ENCODE data around the gene SLC10A3. TPM values are rescaled to one million over a fixed set of nuclear protein-coding genes. Genes with fewer than 3 reads are reported as not detected.

SLC10A3 gene
- total and polyA plus RNA-seq, 10 of the 15 experiments (the other 5 are each of a cell fraction or from before 2014, with no cell fraction given) = 1.7 to 23.5 (median 11.0) TPM

DNA sequence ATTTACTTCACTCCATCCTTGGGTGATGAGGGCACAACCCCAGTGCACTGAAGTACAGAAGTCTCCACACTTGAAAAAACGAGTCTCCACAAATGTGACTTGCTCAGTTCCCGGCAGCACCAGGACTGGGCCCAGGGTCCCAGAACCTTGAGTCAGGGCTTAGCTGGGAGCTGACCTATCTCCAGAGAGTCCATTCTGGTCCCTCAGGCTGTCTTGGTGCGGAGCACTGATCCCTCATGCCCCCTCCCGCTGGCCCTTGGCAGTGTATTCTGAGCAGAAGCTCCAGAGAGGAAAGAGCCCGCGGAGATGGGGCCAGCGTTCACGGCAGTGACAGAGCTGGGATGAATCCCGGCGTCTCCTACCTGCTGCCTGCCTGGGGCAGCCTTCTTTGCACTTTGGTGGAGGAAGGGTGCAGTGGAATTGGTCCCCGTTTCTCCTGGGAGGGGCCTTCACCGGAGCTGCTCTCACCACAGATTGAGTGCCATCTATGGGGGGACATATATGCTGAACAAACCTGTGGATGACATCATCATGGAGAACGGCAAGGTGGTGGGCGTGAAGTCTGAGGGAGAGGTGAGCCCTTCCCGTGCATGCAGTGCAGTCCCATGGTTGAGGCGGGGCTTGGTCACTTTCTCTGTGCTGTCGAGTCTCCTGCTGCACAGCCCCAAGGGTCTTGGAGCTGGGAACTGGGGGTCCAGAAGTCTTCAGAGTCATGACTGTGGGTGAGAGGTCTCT, 49.6 kb downstream of the SLC10A3 start:
- SMC1A ChIA-PET (ENCODE audit: uncharacterized antibody, unreplicated experiment) = interaction anchor here (0.9 kb wide), 1 partner anchor 36 kb away, joined by 3 read pairs; no protein-coding TSS in a partner anchor
- no peak for TF ChIP-seq CBFB (IDR thresholded peaks at IDR 0.05; ENCODE audit: low read depth)
- TF ChIP-seq, protein P1, sequence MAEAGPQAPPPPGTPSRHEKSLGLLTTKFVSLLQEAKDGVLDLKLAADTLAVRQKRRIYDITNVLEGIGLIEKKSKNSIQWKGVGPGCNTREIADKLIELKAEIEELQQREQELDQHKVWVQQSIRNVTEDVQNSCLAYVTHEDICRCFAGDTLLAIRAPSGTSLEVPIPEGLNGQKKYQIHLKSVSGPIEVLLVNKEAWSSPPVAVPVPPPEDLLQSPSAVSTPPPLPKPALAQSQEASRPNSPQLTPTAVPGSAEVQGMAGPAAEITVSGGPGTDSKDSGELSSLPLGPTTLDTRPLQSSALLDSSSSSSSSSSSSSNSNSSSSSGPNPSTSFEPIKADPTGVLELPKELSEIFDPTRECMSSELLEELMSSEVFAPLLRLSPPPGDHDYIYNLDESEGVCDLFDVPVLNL (IDR thresholded peaks at IDR 0.05; ENCODE audit: low read depth, low read length) = no peak
- no peak for TF ChIP-seq ATF7 (IDR thresholded peaks at IDR 0.05; ENCODE audit: low read depth)
- no peak for TF ChIP-seq JUND (IDR thresholded peaks at IDR 0.05; ENCODE audit: low read depth, low read length)
- TF ChIP-seq SMARCA5 (IDR thresholded peaks at IDR 0.05) = no peak
- intact Hi-C loops (cut with micrococcal nuclease; ENCODE audit: unreplicated experiment) = no loop called here
- Histone ChIP-seq H3K27me3 (replicated peaks in 1 of 2; ENCODE audit: control insufficient read depth in 2 of 2, insufficient read depth in 2 of 2, low read length in 1 of 2) (no peaks in the 10 kb centered on the region), H3K4me1 (ENCODE audit: control insufficient read depth, insufficient read depth, low read length) (0 out of 2 replicates have a peak, but pooled peaks cover 3% of the 10 kb centered on the region), H3K36me3 (ENCODE audit: control insufficient read depth in 2 of 2, insufficient read depth in 2 of 2, low read length in 1 of 2) (peaks cover 0 to 5% of the 10 kb centered on the region in 2 experiments; a peak in 1 of 4 replicates), H3K9me3 (replicated peaks; ENCODE audit: control insufficient read depth, insufficient read depth, low read length) (no peaks in the 10 kb centered on the region), H3K27ac (ENCODE audit: control insufficient read depth, insufficient read depth) (no peak overlapping the region), H3K4me3 (no peak overlapping the region), H3K79me2 (ENCODE audit: control insufficient read depth, insufficient read depth, low read length) (peaks cover 28% of the 10 kb centered on the region), H4K20me1 (ENCODE audit: control insufficient read depth, insufficient read depth) (no peaks in the 10 kb centered on the region), H3K9ac (ENCODE audit: control insufficient read depth, insufficient read depth, low read length) (no peak overlapping the region), H3K4me2 (ENCODE audit: control insufficient read depth, insufficient read depth) (no peak overlapping the region), H2AFZ (ENCODE audit: control insufficient read depth, low read depth, low read length) (no peak overlapping the region)
- CTCF ChIA-PET = no interaction called here
- no peak for ATAC-seq
- RAD21 ChIA-PET (ENCODE audit: unreplicated experiment) = no interaction called here
- BruUV-seq (replicated peaks) = no TSS peak
- DNase-seq (ENCODE audit: low read depth, low spot score) = no peak
- in situ Hi-C loops (cut with MboI) = no loop called here
- POLR2A ChIA-PET = interaction anchor here (0.6 kb wide), 1 partner anchor 17 kb away, joined by 3 read pairs; no protein-coding TSS in a partner anchor
- no peak for FAIRE-seq
- WGBS (ENCODE audit: insufficient coverage, insufficient replicate concordance, low lambda C conversion rate, missing lambda C conversion rate) = 64% methylated on average over 17 of the region's 17 CpGs

DNA sequence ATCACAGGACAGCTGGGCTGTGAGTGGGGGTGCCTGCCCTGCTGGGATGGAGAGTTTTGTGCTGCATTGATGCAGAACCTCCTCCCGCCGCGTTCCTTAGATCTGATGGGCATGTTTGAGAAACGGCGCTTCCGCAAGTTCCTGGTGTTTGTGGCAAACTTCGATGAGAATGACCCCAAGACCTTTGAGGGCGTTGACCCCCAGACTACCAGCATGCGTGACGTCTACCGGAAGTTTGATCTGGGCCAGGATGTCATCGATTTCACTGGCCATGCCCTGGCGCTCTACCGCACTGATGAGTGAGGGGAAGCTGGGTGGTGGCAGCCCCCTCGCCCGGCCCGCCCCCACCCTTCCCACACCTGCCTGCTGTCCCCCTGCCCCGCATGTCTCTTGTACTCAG, 50.6 kb downstream of the SLC10A3 start:
- intact Hi-C loops (cut with micrococcal nuclease; ENCODE audit: unreplicated experiment) (loop anchor here (5.0 kb wide), 2 partner anchors 37 to 43 kb away; partner anchors contain the start of genes LAGE3 and RPL10), in situ Hi-C loops (cut with MboI) (no loop called here)
- ATAC-seq (no peak), DNase-seq (ENCODE audit: low read depth, low spot score) (no peak), FAIRE-seq (no peak)
- no TSS peak for BruUV-seq (replicated peaks)
- ChIA-PET POLR2A (interaction anchor here (1.7 kb wide), 1 partner anchor 12 kb away, joined by 3 read pairs; no protein-coding TSS in a partner anchor), CTCF (no interaction called here), SMC1A (ENCODE audit: uncharacterized antibody, unreplicated experiment) (no interaction called here), RAD21 (ENCODE audit: unreplicated experiment) (interaction anchor here (0.6 kb wide), 1 partner anchor 15 kb away, joined by 3 read pairs; no protein-coding TSS in a partner anchor)
- Histone ChIP-seq H2AFZ (ENCODE audit: control insufficient read depth, low read depth, low read length) (no peak overlapping the region), H3K79me2 (ENCODE audit: control insufficient read depth, insufficient read depth, low read length) (peaks cover 26% of the 10 kb centered on the region), H3K4me2 (ENCODE audit: control insufficient read depth, insufficient read depth) (no peak overlapping the region), H3K4me3 (no peak overlapping the region), H3K27ac (ENCODE audit: control insufficient read depth, insufficient read depth) (no peak overlapping the region), H3K9me3 (replicated peaks; ENCODE audit: control insufficient read depth, insufficient read depth, low read length) (no peaks in the 10 kb centered on the region), H3K36me3 (ENCODE audit: control insufficient read depth in 2 of 2, insufficient read depth in 2 of 2, low read length in 1 of 2) (peaks cover 0 to 5% of the 10 kb centered on the region in 2 experiments; a peak in 1 of 4 replicates), H3K27me3 (replicated peaks in 1 of 2; ENCODE audit: control insufficient read depth in 2 of 2, insufficient read depth in 2 of 2, low read length in 1 of 2) (no peaks in the 10 kb centered on the region), H3K9ac (ENCODE audit: control insufficient read depth, insufficient read depth, low read length) (no peak overlapping the region), H4K20me1 (ENCODE audit: control insufficient read depth, insufficient read depth) (no peaks in the 10 kb centered on the region), H3K4me1 (ENCODE audit: control insufficient read depth, insufficient read depth, low read length) (0 out of 2 replicates have a peak, but pooled peaks cover under 1% of the 10 kb centered on the region)
- TF ChIP-seq MAX (IDR thresholded peaks at IDR 0.05; ENCODE audit: low read depth, low read length) = no peak
- TF ChIP-seq JUNB (IDR thresholded peaks at IDR 0.05) = no peak
- TF ChIP-seq HCFC1 (IDR thresholded peaks at IDR 0.05; ENCODE audit: low read length) = no peak
- TF ChIP-seq TCF12 (IDR thresholded peaks at IDR 0.05; ENCODE audit: low read depth, low read length) = no peak
- TF ChIP-seq POLR2AphosphoS2 (IDR thresholded peaks at IDR 0.05; ENCODE audit: low read depth, low read length) = no peak
- no peak for TF ChIP-seq NFYA (IDR thresholded peaks at IDR 0.05; ENCODE audit: borderline replicate concordance, low read depth, low read length)
- TF ChIP-seq, protein P2, sequence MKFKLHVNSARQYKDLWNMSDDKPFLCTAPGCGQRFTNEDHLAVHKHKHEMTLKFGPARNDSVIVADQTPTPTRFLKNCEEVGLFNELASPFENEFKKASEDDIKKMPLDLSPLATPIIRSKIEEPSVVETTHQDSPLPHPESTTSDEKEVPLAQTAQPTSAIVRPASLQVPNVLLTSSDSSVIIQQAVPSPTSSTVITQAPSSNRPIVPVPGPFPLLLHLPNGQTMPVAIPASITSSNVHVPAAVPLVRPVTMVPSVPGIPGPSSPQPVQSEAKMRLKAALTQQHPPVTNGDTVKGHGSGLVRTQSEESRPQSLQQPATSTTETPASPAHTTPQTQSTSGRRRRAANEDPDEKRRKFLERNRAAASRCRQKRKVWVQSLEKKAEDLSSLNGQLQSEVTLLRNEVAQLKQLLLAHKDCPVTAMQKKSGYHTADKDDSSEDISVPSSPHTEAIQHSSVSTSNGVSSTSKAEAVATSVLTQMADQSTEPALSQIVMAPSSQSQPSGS (IDR thresholded peaks at IDR 0.05; ENCODE audit: low read length) = no peak
- no peak for TF ChIP-seq SP1 (IDR thresholded peaks at IDR 0.05; ENCODE audit: low read depth, low read length)
- TF ChIP-seq RAD21 (IDR thresholded peaks at IDR 0.05; ENCODE audit: insufficient read depth, low read depth, low read length) = no peak
- no peak for TF ChIP-seq HDGF (IDR thresholded peaks at IDR 0.05)
- 83% methylated on average over 18 of the region's 18 CpGs for WGBS (ENCODE audit: insufficient coverage, insufficient replicate concordance, low lambda C conversion rate, missing lambda C conversion rate)

Data from GM12878 (cell line).